Activated naive CD4-positive, alpha-beta T cell treated with anti-CD3 and anti-CD28 coated beads for 36 hours (primary cell): ENCODE measurements around the gene ADK. TPM values are rescaled to one million over a fixed set of nuclear protein-coding genes. Genes with fewer than 3 reads are reported as not detected.

Experiments used
- CTCF ChIA-PET: fragments of 350-600 bp; sonication (Branson Sonifier 250); formaldehyde crosslinking; loops from one replicate; lab custom pipeline; 2021; ENCODE audit warnings: antibody characterized with exemption; lab: Charles Lee
- DNase-seq: peaks from one replicate; pipeline ENCODE4 v3.0.0-alpha.2; 2020
- H3K27ac Mint-ChIP-seq: one replicate; pipeline ENCODE4 v1.8.0; 2021; ENCODE audit warnings: mild to moderate bottlenecking, mixed read lengths
- H3K27me3 Mint-ChIP-seq: one replicate; pipeline ENCODE4 v1.8.0; 2021; ENCODE audit warnings: low read depth, mixed read lengths
- H3K36me3 Mint-ChIP-seq: one replicate; pipeline ENCODE4 v1.8.0; 2021; ENCODE audit warnings: low read depth, mixed read lengths
- H3K4me1 Mint-ChIP-seq: one replicate; pipeline ENCODE4 v1.8.0; 2021; ENCODE audit warnings: low read depth, mixed read lengths
- H3K4me3 Mint-ChIP-seq: one replicate; pipeline ENCODE4 v1.8.0; 2021; ENCODE audit warnings: mild to moderate bottlenecking, moderate library complexity, mixed read lengths
- H3K9me3 Mint-ChIP-seq: one replicate; pipeline ENCODE4 v1.8.0; 2021; ENCODE audit warnings: mixed read lengths
- intact Hi-C: fragments of 100-400 bp; cut with micrococcal nuclease; formaldehyde crosslinking; loops from one replicate; pipeline ENCODE4 v1.15.1; 2023
- total RNA-seq, 2 experiments: library from RNA; stranded (reverse); gene quantifications; one replicate each; pipeline ENCODE4 v1.2.3, GENCODE V29; 2021

The ADK gene
- total RNA-seq, 2 experiments from 2014 or later, result 43.4 to 43.9 TPM

DNA sequence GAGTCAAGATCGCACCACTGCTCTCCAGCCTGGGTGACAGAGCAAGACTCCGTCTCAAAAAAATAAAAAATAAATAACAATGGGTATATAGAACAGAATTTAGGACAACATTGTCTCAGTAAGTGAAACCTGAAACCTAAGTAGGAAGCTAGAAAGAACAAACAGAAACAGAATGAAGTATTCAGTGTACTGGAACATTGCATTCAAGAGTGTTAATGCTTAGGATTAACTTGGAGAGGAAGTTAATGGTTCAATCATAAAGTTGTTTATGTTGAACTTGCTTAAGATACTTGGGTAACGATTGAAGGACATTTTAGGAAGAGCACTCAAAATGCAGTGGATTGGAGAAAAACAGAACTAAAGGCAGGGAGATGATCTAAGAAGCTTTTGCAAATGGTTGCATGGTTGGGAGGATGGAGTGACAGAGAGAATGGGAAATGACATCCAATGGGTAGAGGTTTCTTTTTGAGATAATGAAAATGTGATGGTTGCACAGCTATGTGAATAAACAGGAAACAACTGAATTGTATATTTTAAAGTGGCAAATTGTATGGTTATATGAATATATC lies 233.7 kb downstream of the ADK start:
- H3K4me3 Mint-ChIP-seq, result no peak overlapping the region
- CTCF ChIA-PET, result no interaction called here
- DNase-seq, result no peak
- no peak overlapping the region for H3K27ac Mint-ChIP-seq
- H3K4me1 Mint-ChIP-seq, result peaks cover 38% of the 10 kb centered on the region
- H3K9me3 Mint-ChIP-seq, result no peaks in the 10 kb centered on the region
- intact Hi-C loops, result no loop called here
- no peaks in the 10 kb centered on the region for H3K27me3 Mint-ChIP-seq
- peaks cover 2% of the 10 kb centered on the region for H3K36me3 Mint-ChIP-seq

DNA sequence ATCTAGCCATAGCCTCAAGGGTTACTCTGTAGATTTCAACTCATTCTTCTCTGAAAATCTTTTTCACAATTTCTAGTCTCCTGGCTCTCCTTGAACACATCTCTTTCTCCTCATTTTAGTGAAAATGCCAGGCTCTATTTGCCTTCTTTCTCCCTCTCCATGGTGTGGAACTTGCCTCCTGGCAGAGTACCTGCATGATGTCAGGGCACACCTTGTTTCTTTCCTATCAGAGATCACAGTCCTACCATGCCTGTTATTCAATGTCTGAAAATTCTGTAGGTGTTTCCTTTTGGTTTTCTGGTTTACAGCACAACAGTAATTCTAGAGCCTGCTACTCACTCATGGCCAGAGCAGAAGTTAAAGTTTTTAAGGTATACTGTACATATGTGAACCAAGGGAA lies 237.8 kb downstream of the ADK start:
- H3K27ac Mint-ChIP-seq, result no peak overlapping the region
- H3K4me1 Mint-ChIP-seq, result peaks cover 20% of the 10 kb centered on the region
- intact Hi-C loops, result no loop called here
- H3K9me3 Mint-ChIP-seq, result no peaks in the 10 kb centered on the region
- no peak for DNase-seq
- no peaks in the 10 kb centered on the region for H3K27me3 Mint-ChIP-seq
- no peak overlapping the region for H3K4me3 Mint-ChIP-seq
- CTCF ChIA-PET, result no interaction called here
- peaks cover 6% of the 10 kb centered on the region for H3K36me3 Mint-ChIP-seq

DNA sequence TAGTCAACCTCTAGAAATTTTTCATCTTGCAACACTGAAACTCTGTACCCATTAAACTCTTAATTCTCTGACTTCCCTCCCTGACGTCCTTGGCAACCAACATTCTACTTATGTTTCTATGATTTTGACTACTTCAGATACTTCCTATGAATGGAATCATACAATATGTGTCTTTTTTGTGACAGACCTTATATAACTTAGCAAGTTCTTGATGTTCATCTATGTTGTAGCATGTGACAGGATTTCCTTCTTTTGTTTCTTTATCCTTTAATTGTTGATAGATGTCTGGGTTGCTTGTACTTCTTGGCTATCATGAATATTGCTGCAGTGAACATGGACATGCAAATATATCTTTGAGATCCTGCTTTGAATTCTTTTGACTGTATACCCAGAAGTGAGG lies 240.8 kb downstream of the ADK start:
- Mint-ChIP-seq H3K27me3 (no peaks in the 10 kb centered on the region), H3K4me3 (no peak overlapping the region), H3K27ac (no peak overlapping the region), H3K36me3 (peaks cover 17% of the 10 kb centered on the region), H3K9me3 (no peaks in the 10 kb centered on the region), H3K4me1 (peaks cover 9% of the 10 kb centered on the region)
- CTCF ChIA-PET, result no interaction called here
- no peak for DNase-seq
- intact Hi-C loops, result no loop called here

DNA sequence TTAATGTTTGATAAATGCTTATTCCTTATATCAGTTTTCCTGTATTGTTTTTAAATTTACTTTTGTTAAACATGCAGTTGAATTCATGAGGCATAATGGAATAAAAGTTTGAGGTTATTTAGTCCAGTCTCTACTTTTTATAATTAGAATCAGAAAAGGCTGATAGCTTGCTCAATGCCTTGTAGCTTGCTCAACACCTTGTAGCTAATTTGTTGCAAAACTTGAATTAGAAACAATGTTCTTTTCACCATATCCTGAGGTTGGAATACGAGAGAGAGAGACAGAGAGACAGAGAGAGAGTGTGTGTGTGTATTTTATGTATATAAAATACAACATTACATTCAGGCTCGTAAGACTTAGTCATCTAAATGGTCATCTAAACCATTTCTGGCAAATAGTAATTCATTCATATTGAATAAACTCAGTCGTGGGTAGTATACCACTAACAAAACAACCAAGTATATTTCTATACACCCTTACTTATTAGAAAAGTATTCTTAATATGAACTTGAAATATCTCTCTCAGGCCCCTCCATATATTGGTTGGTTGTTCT lies 243.5 kb downstream of the ADK start:
- CTCF ChIA-PET, result interaction anchor here (1.5 kb wide), 1 partner anchor 8 kb away, joined by 3 read pairs; no protein-coding TSS in a partner anchor
- intact Hi-C loops, result no loop called here
- no peak for DNase-seq
- Mint-ChIP-seq H3K4me1 (peaks cover 5% of the 10 kb centered on the region), H3K27me3 (no peaks in the 10 kb centered on the region), H3K9me3 (no peaks in the 10 kb centered on the region), H3K4me3 (no peak overlapping the region), H3K36me3 (peaks cover 16% of the 10 kb centered on the region), H3K27ac (no peak overlapping the region)

DNA sequence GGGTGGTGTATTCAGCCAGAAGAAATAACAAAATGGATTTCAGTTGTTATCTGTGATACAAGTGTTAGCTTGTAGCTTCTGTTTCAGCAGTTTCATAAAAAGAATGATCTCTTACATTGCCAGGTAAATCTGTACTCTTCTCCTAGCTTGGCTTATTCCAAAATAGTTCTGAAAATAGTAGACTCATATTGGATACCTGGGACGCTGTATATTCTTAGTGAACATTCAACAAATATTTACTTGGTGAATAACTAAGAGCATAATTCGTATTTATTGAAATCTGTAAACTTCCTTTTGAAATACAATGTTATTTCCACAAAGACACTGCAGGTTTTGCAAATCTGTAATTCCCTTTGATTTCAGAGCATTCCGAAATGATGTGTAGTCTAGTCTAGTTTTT lies 249.2 kb downstream of the ADK start:
- DNase-seq, result no peak
- CTCF ChIA-PET, result no interaction called here
- Mint-ChIP-seq H3K27ac (no peak overlapping the region), H3K36me3 (peaks cover 39% of the 10 kb centered on the region), H3K9me3 (peaks cover 7% of the 10 kb centered on the region), H3K4me1 (no peaks in the 10 kb centered on the region), H3K4me3 (no peak overlapping the region), H3K27me3 (no peaks in the 10 kb centered on the region)
- intact Hi-C loops, result no loop called here

DNA sequence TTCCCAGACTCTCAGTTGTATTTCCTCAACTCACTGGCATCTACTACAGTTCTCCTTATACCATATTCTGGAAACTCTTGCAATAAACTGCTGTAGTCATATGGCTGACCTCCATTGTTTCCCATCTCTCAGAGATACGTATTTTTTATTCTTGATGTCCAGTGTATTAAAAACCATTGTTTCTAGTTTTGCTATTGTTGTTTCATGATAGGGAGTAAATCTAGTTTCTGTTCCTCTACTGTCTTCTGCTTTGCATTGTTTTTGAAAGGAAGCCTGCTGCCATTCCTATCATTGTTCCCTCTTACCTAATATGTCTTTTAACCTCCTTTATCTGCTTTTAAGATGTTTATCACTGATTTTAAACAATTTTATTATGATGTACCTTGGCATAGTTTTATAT lies 255.0 kb downstream of the ADK start:
- H3K27ac Mint-ChIP-seq, result no peak overlapping the region
- intact Hi-C loops, result no loop called here
- no peak for DNase-seq
- H3K4me1 Mint-ChIP-seq, result peaks cover 3% of the 10 kb centered on the region
- CTCF ChIA-PET, result no interaction called here
- H3K36me3 Mint-ChIP-seq, result peaks cover 41% of the 10 kb centered on the region
- H3K9me3 Mint-ChIP-seq, result peaks cover 7% of the 10 kb centered on the region
- no peaks in the 10 kb centered on the region for H3K27me3 Mint-ChIP-seq
- H3K4me3 Mint-ChIP-seq, result no peak overlapping the region

DNA sequence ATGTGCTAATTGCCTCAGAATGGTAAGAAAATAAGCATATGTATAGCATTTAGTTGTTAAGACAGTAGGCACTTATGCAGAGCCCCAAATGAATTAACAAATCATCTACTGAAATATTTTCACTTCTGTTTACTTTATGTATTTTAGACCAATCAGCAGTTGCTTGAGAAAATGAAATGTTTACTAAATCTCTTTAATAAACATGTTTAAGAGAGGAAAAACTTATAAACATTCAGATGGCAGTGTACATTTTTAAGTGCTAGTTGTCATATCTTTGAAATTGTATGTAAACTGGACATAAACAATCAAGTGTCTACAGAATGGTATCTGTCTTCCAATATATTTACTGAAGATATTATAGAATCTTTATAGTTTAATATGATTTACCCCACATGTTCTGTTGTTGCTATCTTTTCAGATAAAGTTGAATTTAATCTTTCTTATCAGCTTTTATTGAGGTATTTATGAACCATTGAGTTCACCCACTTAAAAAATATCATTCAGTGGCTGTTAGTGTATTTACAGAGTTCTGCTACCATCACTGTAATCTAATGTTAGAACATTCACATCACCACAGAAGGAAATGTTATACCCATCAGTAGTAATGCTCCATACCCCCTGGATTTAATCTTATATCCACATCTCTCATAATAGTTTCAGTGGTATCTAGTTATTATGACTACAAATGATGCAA lies 264.3 kb downstream of the ADK start:
- H3K9me3 Mint-ChIP-seq, result peaks cover 3% of the 10 kb centered on the region
- DNase-seq, result no peak
- CTCF ChIA-PET, result no interaction called here
- H3K4me1 Mint-ChIP-seq, result peaks cover 6% of the 10 kb centered on the region
- intact Hi-C loops, result no loop called here
- H3K36me3 Mint-ChIP-seq, result peaks cover 11% of the 10 kb centered on the region
- no peak overlapping the region for H3K27ac Mint-ChIP-seq
- no peaks in the 10 kb centered on the region for H3K27me3 Mint-ChIP-seq
- no peak overlapping the region for H3K4me3 Mint-ChIP-seq

DNA sequence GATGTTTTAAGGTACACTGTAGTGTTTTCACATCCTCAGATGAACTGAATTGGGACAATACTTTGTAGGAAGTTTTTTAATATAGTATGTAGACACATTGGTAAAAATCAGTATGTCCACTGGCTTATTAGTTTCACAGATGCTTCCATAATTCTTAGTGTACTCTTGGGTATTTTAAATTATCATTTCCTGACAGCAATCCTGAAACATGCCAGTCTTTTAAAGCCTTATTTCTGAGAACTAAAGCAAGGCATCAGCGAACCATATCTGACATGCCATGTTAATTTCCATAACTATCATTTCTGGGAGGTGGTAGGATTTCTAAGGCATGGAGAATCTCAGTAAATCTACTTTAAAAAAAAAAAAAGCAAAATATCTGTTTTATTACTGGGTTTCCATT lies 266.4 kb downstream of the ADK start:
- intact Hi-C loops, result no loop called here
- Mint-ChIP-seq H3K27ac (no peak overlapping the region), H3K9me3 (no peaks in the 10 kb centered on the region), H3K4me1 (peaks cover 6% of the 10 kb centered on the region), H3K4me3 (no peak overlapping the region), H3K36me3 (peaks cover 3% of the 10 kb centered on the region), H3K27me3 (no peaks in the 10 kb centered on the region)
- no peak for DNase-seq
- CTCF ChIA-PET, result interaction anchor here (1.5 kb wide), 1 partner anchor 75 kb away, joined by 3 read pairs; no protein-coding TSS in a partner anchor

DNA sequence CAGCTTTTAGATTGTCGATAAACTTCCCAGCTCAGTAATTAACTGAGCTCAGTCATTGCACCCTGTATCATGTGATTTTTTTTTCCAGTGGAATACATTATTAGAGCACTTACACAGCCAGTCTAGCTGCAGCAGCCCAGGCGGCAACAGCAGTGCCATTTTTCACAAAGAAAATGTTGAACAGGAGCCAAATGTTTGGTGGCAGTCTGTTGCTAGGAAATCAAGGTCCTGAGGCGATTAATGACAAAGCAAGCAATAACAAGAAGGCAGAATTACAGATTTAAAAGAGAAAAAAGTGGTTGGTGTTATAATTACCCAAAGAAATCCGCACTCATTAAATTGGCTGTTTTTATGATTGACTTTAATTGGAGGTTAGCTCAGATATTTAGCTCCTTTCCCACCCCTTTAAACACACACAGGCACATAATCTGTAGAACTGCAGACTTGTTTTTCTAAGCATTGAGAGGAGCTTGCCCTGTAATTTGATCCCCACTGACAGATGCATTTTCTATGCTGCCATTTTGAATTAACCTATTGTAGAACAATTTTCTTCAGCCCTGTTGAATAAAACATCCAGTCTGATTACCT lies 267.4 kb downstream of the ADK start:
- Mint-ChIP-seq H3K4me3 (no peak overlapping the region), H3K36me3 (no peaks in the 10 kb centered on the region), H3K27ac (no peak overlapping the region), H3K27me3 (no peaks in the 10 kb centered on the region), H3K4me1 (peaks cover 6% of the 10 kb centered on the region), H3K9me3 (no peaks in the 10 kb centered on the region)
- intact Hi-C loops, result loop anchor here (2.0 kb wide), 1 partner anchor 818 kb away; no protein-coding TSS in a partner anchor
- no peak for DNase-seq
- CTCF ChIA-PET, result interaction anchor here (1.5 to 1.8 kb wide), 2 partner anchors 76 to 602 kb away, joined by 3 to 7 read pairs; no protein-coding TSS in a partner anchor

DNA sequence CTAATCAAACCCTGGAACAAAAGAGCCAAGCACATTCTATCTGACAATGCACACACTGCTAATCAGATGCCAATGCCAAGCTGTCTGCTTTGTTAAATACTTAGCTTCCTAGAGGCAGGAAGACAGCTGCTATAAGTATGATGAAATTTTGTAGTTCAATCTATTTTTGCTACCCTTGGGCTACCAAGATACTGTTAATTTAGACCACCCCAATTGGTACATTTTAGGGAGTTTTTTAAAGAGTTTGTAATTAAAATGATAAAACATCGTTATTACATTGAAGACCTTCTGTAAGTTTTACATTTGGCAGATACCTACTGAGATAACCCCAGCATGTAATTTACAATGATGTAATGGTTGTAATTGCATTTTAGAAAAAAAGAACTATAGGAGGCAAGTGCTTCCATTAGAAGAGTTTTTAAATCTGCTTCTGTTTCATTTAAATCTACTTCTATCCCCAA lies 268.5 kb downstream of the ADK start:
- CTCF ChIA-PET, result interaction anchor here (0.6 to 1.8 kb wide), 7 partner anchors 8 to 679 kb away, joined by 3 to 7 read pairs (median 3); no protein-coding TSS in a partner anchor
- Mint-ChIP-seq H3K27ac (no peak overlapping the region), H3K36me3 (peaks cover 4% of the 10 kb centered on the region), H3K4me3 (no peak overlapping the region), H3K4me1 (peaks cover 6% of the 10 kb centered on the region), H3K27me3 (no peaks in the 10 kb centered on the region), H3K9me3 (no peaks in the 10 kb centered on the region)
- DNase-seq, result no peak
- intact Hi-C loops, result loop anchor here (2.0 kb wide), 1 partner anchor 817 kb away; no protein-coding TSS in a partner anchor

DNA sequence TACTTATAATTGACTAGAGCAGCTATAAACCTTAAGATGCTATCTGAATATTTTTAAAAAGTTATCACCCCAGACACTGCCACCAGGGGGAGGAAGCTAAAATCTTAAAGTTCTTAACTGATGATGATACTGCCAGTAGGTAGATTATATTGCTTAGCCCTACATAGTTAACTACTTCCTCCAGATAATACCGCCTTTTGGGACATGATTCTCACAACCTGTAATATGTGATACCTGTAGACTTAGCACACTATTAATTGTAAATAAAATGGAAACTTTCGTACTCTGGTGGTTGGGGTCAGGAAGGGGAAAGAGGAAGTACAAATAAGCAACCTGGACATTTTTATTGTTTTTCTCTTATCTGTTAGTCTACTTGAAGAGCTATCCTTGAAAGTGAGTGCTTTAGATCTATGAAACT lies 268.9 kb downstream of the ADK start:
- H3K4me3 Mint-ChIP-seq, result no peak overlapping the region
- intact Hi-C loops, result loop anchor here (1.0 to 10.0 kb wide), 3 partner anchors 599 to 817 kb away; a partner anchor contains a TSS
- CTCF ChIA-PET, result interaction anchor here (0.6 to 1.8 kb wide), 8 partner anchors 8 to 679 kb away, joined by 3 to 7 read pairs (median 3); no protein-coding TSS in a partner anchor
- peaks cover 4% of the 10 kb centered on the region for H3K36me3 Mint-ChIP-seq
- H3K4me1 Mint-ChIP-seq, result peaks cover 6% of the 10 kb centered on the region
- no peaks in the 10 kb centered on the region for H3K27me3 Mint-ChIP-seq
- no peaks in the 10 kb centered on the region for H3K9me3 Mint-ChIP-seq
- H3K27ac Mint-ChIP-seq, result no peak overlapping the region
- peak; percentile 55 for DNase-seq

DNA sequence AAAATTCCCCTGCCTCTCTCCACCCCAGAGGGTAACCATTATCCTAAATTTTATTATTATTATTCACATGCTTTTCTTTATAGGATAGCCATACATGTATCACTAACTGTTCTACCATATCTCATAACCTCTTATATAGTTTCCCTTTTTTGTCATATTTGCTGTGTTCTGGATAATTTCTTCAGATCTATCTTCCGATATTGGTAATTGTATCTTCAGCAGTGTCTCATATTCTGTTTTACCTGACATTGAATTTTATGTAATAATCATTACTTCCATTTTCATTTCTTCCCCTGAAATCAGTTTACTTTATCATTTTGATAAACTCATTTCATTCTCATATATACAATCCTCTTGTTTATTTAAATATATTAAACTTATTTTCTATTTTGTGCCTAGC lies 273.5 kb downstream of the ADK start:
- Mint-ChIP-seq H3K27me3 (no peaks in the 10 kb centered on the region), H3K4me1 (peaks cover 5% of the 10 kb centered on the region), H3K4me3 (no peak overlapping the region), H3K36me3 (peaks cover 6% of the 10 kb centered on the region), H3K9me3 (no peaks in the 10 kb centered on the region), H3K27ac (no peak overlapping the region)
- CTCF ChIA-PET, result no interaction called here
- no peak for DNase-seq
- intact Hi-C loops, result loop anchor here (10.0 kb wide), 1 partner anchor 680 kb away; a partner anchor contains a TSS
